ENCODE data around the gene C14orf119.
"Not testable (repeated sequence)": the region's sequence is repeated elsewhere in the genome, so short reads cannot be mapped to it uniquely, and the experiment has no call there.

The C14orf119 gene

DNA sequence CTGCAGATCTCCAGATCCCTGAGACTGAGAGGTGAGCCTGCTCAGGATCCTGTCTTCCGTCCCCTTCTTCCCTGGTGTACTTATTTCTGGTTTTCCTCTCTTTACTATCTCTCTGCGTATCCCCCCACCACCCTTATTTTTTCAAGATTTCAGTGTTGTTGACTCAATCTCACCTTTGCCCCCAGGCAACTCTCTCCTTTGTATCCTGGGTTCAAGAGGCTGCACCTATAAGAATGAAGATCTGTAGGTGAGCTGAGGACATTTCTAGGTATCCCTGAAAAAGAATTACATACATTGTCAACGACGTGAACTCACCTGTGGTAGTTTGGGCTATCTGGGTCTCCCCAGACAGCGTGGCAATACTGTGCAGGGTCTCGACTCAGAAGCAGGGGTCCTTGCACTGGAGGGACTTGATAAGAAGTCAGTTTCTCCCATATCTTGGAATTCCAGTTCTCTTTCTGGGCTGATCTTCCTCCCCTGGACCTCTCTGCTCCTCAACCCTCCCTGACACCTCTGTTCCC lies 8.8 kb downstream of the C14orf119 start:
- H3K4me3 ChIP-seq (ENCODE audit: low read depth, low read length), result no peak overlapping the region
- H3K9ac ChIP-seq (ENCODE audit: low read depth, low read length), result no peak overlapping the region
- H3K36me3 ChIP-seq (ENCODE audit: control insufficient read depth, insufficient read depth, low read length), result peaks cover 2% of the 10 kb centered on the region
- H3K9me3 ChIP-seq (ENCODE audit: control insufficient read depth, insufficient read depth, low read length), result no peaks in the 10 kb centered on the region
- H3K4me1 ChIP-seq (ENCODE audit: control insufficient read depth, insufficient read depth, low read length), result peaks cover 21% of the 10 kb centered on the region
- no peaks in the 10 kb centered on the region for H3K27me3 ChIP-seq (ENCODE audit: control insufficient read depth, insufficient read depth, low read length)
- no peak overlapping the region for H3K27ac ChIP-seq (ENCODE audit: low read depth, low read length)

DNA sequence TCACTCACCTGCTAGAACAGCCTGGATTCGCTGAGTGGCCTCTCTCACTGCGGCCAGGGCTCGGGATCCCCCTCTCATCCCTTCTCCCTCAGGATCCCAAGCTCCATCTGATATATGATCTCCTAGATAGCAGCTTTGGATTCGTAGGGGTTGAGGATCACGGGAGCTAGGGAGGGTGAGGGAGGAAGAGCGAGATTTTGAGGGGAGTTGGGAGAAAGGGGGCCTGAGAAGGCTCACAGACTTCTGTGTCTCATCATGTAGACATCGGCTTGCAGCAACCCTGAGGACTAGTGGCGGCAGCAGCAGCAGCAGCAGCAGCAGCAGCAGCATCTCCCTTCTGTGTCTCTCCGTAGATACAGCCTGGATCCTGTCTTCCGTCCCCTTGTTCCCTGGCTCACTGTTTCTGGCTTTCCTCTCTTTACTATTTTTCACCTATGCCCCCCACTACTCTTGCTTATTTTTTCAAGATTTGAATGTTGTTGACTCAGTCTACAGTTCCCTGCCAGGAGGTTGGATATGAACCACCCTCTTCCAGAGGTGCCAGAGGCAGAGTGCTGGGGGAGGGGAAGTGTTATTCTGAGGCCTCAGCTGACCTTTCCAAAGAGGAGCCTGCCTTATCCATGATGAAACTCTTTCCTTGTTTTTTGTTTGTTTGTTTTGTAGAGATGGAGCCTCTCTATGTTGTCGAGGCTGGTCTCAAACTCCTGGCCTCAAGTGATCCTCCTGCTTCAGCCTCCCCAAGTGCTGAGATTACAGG lies 9.5 kb downstream of the C14orf119 start, which contains the start of gene CIROP:
Gene CIROP (minus strand): TSS at position 399 of the 757 bp plus-strand sequence. CDS start 69 bp downstream, at position 330.
- H3K9me3 ChIP-seq (ENCODE audit: control insufficient read depth, insufficient read depth, low read length), result no peaks in the 10 kb centered on the region
- peaks cover 21% of the 10 kb centered on the region for H3K4me1 ChIP-seq (ENCODE audit: control insufficient read depth, insufficient read depth, low read length)
- H3K9ac ChIP-seq (ENCODE audit: low read depth, low read length), result no peak within 1 kb of the TSS
- H3K27me3 ChIP-seq (ENCODE audit: control insufficient read depth, insufficient read depth, low read length), result no peaks in the 10 kb centered on the region
- no peaks in the 10 kb centered on the region for H3K36me3 ChIP-seq (ENCODE audit: control insufficient read depth, insufficient read depth, low read length)
- peak within 1 kb of the TSS; percentile 7 for H3K27ac ChIP-seq (ENCODE audit: low read depth, low read length)
- no peak within 1 kb of the TSS for H3K4me3 ChIP-seq (ENCODE audit: low read depth, low read length)

DNA sequence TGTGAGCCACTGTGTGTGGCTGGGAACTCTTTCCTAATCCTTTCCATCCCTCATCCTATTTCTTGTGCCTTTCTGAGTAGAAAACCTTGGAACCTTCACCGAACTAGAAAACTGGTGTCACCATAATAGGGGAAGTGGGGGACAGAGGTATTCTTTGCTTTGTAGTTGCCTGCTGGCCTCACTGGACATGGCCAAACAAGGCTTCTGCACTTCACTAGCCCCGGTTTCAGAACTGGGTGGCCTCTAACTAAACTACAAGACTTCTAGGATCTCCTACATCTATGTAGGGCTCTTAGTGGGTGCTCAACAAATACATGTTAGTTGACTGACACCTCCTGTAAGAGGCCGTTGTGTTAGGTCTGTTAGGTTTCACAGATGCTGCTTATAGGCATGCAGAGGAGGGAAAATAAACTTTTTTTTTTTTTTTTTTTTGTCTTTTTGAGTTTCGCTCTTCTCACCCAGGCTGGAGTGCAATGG lies 10.1 kb downstream of the C14orf119 start:
- H3K9me3 ChIP-seq (ENCODE audit: control insufficient read depth, insufficient read depth, low read length), result no peaks in the 10 kb centered on the region
- no peak overlapping the region for H3K4me3 ChIP-seq (ENCODE audit: low read depth, low read length)
- H3K36me3 ChIP-seq (ENCODE audit: control insufficient read depth, insufficient read depth, low read length), result no peaks in the 10 kb centered on the region
- H3K27ac ChIP-seq (ENCODE audit: low read depth, low read length), result no peak overlapping the region
- peaks cover 21% of the 10 kb centered on the region for H3K4me1 ChIP-seq (ENCODE audit: control insufficient read depth, insufficient read depth, low read length)
- H3K9ac ChIP-seq (ENCODE audit: low read depth, low read length), result no peak overlapping the region
- no peaks in the 10 kb centered on the region for H3K27me3 ChIP-seq (ENCODE audit: control insufficient read depth, insufficient read depth, low read length)

DNA sequence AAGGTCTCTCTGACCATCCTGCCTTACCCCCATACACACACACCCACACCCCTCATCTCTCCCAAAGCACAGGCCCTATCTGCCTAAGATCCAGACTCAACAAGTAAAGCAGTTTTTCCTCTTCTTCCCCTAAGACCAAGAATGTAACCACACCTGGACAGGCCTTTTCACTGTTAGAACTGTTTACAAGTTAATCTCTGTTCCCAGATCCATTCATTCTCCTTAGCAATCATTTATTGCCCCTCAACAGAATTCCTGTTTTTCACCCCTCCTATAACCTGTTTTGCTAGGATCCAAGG lies 11.4 kb downstream of the C14orf119 start:
- Histone ChIP-seq H3K36me3 (ENCODE audit: control insufficient read depth, insufficient read depth, low read length) (no peaks in the 10 kb centered on the region), H3K4me3 (ENCODE audit: low read depth, low read length) (no peak overlapping the region), H3K9ac (ENCODE audit: low read depth, low read length) (no peak overlapping the region)

DNA sequence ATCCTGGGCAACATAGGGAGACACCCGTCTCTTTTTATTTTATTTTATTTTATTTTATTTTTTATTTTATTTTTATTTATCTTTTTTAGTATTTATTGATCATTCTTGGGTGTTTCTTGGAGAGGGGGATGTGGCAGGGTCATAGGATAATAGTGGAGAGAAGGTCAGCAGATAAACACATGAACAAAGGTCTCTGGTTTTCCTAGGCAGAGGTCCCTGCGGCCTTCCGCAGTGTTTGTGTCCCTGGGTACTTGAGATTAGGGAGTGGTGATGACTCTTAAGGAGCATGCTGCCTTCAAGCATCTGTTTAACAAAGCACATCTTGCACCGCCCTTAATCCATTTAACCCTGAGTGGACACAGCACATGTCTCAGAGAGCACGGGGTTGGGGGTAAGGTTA lies 12.3 kb downstream of the C14orf119 start:
- H3K27me3 ChIP-seq (ENCODE audit: control insufficient read depth, insufficient read depth, low read length); H3K9ac ChIP-seq (ENCODE audit: low read depth, low read length); H3K27ac ChIP-seq (ENCODE audit: low read depth, low read length); H3K9me3 ChIP-seq (ENCODE audit: control insufficient read depth, insufficient read depth, low read length); H3K36me3 ChIP-seq (ENCODE audit: control insufficient read depth, insufficient read depth, low read length); H3K4me3 ChIP-seq (ENCODE audit: low read depth, low read length): not testable (repeated sequence)
- peaks cover 21% of the 10 kb centered on the region for H3K4me1 ChIP-seq (ENCODE audit: control insufficient read depth, insufficient read depth, low read length)

More for the DNA sequence above, 11.4 kb downstream of the C14orf119 start:
- Histone ChIP-seq H3K9me3 (ENCODE audit: control insufficient read depth, insufficient read depth, low read length) (no peaks in the 10 kb centered on the region), H3K4me1 (ENCODE audit: control insufficient read depth, insufficient read depth, low read length) (peaks cover 21% of the 10 kb centered on the region), H3K27ac (ENCODE audit: low read depth, low read length) (peak overlapping the region; percentile 58), H3K27me3 (ENCODE audit: control insufficient read depth, insufficient read depth, low read length) (no peaks in the 10 kb centered on the region)

DNA sequence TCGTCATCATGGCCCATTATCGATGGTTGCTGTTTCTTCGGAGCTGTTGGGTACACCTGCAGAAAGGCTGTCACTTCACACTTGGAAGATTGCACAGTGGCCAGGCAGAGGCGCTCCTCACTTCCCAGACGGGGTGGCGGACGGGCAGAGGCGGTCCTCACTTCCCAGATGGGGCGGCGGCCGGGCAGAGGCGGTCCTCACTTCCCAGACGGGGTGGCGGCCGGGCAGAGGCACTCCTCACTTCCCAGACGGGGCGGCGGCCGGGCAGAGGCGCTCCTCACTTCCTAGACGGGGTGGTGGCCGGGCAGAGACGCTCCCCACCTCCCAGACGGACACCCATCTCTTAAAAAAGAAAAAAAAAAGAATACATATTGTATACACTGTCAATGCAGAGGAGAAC lies 12.9 kb downstream of the C14orf119 start:
- H3K27me3 ChIP-seq (ENCODE audit: control insufficient read depth, insufficient read depth, low read length); H3K9ac ChIP-seq (ENCODE audit: low read depth, low read length); H3K4me3 ChIP-seq (ENCODE audit: low read depth, low read length); H3K27ac ChIP-seq (ENCODE audit: low read depth, low read length); H3K36me3 ChIP-seq (ENCODE audit: control insufficient read depth, insufficient read depth, low read length); H3K9me3 ChIP-seq (ENCODE audit: control insufficient read depth, insufficient read depth, low read length): not testable (repeated sequence)
- H3K4me1 ChIP-seq (ENCODE audit: control insufficient read depth, insufficient read depth, low read length), result peaks cover 24% of the 10 kb centered on the region

DNA sequence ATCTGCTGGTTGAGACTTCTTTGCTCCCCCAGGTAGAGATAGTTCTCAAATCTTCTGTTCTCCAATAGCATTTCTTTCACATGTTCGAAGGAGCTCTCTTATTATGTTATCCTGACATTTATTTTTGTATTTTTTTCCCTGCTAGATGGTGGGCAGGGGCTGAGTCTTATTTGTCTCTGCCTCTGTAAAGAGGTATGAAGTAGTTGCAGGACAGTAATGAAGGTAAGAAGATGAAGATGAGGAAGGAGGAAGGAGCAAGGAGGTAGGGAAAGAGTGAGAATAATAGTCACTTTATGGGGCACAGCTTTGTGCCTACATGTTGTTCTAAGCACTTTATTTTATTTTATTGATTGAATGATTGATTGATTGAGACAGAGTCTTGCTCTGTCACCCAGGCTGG lies 14.5 kb downstream of the C14orf119 start:
- Histone ChIP-seq H3K4me1 (ENCODE audit: control insufficient read depth, insufficient read depth, low read length) (peaks cover 21% of the 10 kb centered on the region), H3K4me3 (ENCODE audit: low read depth, low read length) (no peak overlapping the region), H3K27me3 (ENCODE audit: control insufficient read depth, insufficient read depth, low read length) (no peaks in the 10 kb centered on the region), H3K9me3 (ENCODE audit: control insufficient read depth, insufficient read depth, low read length) (no peaks in the 10 kb centered on the region), H3K27ac (ENCODE audit: low read depth, low read length) (no peak overlapping the region), H3K9ac (ENCODE audit: low read depth, low read length) (no peak overlapping the region), H3K36me3 (ENCODE audit: control insufficient read depth, insufficient read depth, low read length) (no peaks in the 10 kb centered on the region)

DNA sequence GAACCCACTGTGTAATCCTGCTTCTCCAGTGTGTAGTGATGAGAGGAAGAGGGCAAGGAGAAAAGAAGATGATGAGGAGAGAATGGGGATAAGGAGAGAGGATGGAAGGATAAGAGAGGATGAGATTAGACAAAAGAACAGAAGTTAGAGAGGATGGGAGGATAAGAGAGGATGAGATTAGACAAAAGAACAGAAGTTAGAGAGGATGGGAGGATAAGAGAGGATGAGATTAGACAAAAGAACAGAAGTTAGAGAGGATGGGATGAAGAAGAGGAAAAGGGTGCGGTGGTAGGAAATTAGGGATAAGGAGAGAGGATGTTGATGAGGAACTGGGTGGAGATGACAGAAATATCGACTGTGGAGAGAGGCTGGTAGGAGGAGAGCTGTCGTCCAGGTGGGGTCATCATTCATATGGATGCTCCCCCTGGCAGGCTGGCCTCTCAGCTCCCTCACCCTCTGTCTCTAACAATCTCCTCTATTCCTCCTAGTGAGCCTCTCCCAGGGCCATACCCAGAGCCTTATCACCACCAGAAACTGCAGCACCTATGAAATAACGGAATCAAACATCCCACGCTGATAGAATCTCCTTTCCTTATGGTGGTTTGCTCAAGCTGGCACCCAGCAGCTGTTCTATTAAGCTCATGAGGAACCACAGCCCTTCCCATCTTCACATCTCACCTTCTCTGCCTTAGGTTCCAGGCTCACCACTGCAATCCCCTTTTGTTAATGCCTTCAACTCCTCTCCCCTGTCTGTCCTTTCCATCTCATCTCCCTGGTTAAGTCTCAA lies 15.5 kb downstream of the C14orf119 start:
- Histone ChIP-seq H3K9ac (ENCODE audit: low read depth, low read length) (no peak overlapping the region), H3K27me3 (ENCODE audit: control insufficient read depth, insufficient read depth, low read length) (no peaks in the 10 kb centered on the region), H3K4me1 (ENCODE audit: control insufficient read depth, insufficient read depth, low read length) (peaks cover 13% of the 10 kb centered on the region), H3K36me3 (ENCODE audit: control insufficient read depth, insufficient read depth, low read length) (no peaks in the 10 kb centered on the region), H3K27ac (ENCODE audit: low read depth, low read length) (no peak overlapping the region), H3K9me3 (ENCODE audit: control insufficient read depth, insufficient read depth, low read length) (no peaks in the 10 kb centered on the region), H3K4me3 (ENCODE audit: low read depth, low read length) (no peak overlapping the region)

DNA sequence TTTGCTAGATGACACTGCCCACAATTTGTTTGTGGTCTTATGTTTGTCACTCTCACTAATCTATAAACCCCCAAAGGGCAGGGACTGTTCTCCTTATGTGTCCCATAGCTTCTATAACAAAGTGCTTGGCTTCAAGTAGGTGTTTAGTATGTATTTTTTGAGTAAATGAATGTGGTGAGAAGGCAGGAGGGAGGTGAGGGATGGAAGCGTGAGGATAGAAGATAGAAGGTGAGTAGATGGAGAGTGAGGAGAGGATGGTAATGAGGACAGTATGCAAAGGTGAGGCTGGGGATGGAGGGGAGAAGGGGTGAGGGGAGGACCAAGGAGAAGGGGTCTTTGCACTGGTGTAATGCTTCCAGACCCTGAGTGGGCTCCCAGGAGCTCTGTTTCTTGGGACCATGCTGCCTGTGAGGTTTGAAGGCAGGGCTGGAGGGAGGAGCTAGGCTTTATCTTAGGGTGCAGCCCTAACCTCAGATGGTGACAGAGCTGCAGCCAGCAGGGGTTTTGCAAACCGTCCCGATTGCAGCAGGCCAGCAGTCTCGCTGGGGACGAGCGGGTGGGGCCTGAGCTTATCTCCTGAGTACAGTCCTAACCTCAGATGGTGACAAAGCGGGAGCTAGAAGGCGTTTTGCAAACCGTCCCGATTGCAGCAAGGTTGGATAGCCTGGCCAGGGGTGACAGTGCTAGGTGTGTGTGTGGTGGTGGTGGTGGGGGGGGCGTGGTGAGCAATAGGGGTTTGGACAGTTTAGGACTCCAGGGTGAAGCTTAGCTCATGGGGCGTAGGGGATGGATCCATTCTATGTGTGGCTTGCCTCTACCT lies 17.3 kb downstream of the C14orf119 start:
- H3K4me3 ChIP-seq (ENCODE audit: low read depth, low read length), result no peak overlapping the region
- no peaks in the 10 kb centered on the region for H3K27me3 ChIP-seq (ENCODE audit: control insufficient read depth, insufficient read depth, low read length)
- H3K9ac ChIP-seq (ENCODE audit: low read depth, low read length), result no peak overlapping the region
- H3K36me3 ChIP-seq (ENCODE audit: control insufficient read depth, insufficient read depth, low read length), result no peaks in the 10 kb centered on the region
- no peak overlapping the region for H3K27ac ChIP-seq (ENCODE audit: low read depth, low read length)
- no peaks in the 10 kb centered on the region for H3K9me3 ChIP-seq (ENCODE audit: control insufficient read depth, insufficient read depth, low read length)
- H3K4me1 ChIP-seq (ENCODE audit: control insufficient read depth, insufficient read depth, low read length), result peaks cover 6% of the 10 kb centered on the region; the same call in 1 of the 2 replicates

DNA sequence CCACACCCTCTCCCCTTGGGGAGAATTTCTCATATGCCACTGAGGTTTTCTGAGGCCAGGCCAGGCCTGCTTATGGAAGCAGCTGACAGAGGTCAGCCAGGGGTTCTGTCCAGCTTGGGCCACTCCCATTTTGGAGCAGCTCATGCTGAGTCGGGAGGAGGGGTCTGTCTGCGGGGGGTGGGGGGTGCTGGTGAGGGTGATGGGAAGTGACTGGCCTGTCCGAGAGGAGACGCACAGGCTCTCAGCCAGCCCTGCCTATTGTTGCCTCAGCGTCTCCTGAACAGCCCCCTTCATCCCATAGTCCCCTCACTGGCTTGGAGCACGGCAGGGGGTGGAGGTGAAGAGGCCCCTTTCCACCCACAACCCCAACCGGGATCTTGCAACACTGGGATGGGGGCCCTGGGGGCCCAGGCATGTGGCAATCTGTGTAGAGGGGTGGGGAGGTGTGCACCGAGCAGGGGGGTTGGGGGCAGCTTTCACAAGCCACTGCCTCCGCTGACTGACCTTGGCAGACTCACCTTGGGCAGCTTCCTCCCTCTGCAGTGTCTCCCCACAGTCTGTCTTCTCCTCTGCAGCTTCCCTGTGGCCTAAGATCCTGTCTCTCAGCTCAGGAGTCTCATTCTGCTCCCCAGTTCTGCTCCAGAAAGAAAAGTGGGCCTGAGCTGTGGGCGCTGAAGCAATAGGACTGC lies 18.3 kb downstream of the C14orf119 start:
- no peak overlapping the region for H3K27ac ChIP-seq (ENCODE audit: low read depth, low read length)
- no peaks in the 10 kb centered on the region for H3K36me3 ChIP-seq (ENCODE audit: control insufficient read depth, insufficient read depth, low read length)
- no peak overlapping the region for H3K4me3 ChIP-seq (ENCODE audit: low read depth, low read length)
- H3K9ac ChIP-seq (ENCODE audit: low read depth, low read length), result no peak overlapping the region
- peaks cover 6% of the 10 kb centered on the region; the same call in 1 of the 2 replicates for H3K4me1 ChIP-seq (ENCODE audit: control insufficient read depth, insufficient read depth, low read length)
- H3K9me3 ChIP-seq (ENCODE audit: control insufficient read depth, insufficient read depth, low read length), result no peaks in the 10 kb centered on the region
- no peaks in the 10 kb centered on the region for H3K27me3 ChIP-seq (ENCODE audit: control insufficient read depth, insufficient read depth, low read length)
